ENCODE data around the gene ARHGAP11A. TPM values are rescaled to one million over a fixed set of nuclear protein-coding genes. Genes with fewer than 3 reads are reported as not detected.

The ARHGAP11A gene
- total and polyA plus RNA-seq, 2 of the 13 experiments (the other 11 are each of a cell fraction or from before 2014, with no cell fraction given) = 5.1 to 46.3 TPM

- DNase-seq (ENCODE audit: low spot score) (no peak), FAIRE-seq (no peak), ATAC-seq (no peak)
- no peak overlapping the region for H3K27ac ChIP-seq (ENCODE audit: extremely low read length, insufficient read depth, low read length)
- H3K9ac ChIP-seq (ENCODE audit: insufficient read depth, low read depth, low read length) = no peak overlapping the region
- H2AFZ ChIP-seq (ENCODE audit: low read length) = no peak overlapping the region
- H3K79me2 ChIP-seq (ENCODE audit: insufficient read depth, low read length) = no peaks in the 10 kb centered on the region
- no peak overlapping the region for H3K4me3 ChIP-seq (replicated peaks in 1 of 3; ENCODE audit: insufficient read depth in 1 of 3, low read depth in 2 of 3, low read length in 3 of 3)
- ChIA-PET CTCF (ENCODE audit: low intra/inter-chr PET ratio, low total read pairs) (no interaction called here), POLR2A (interaction anchor here (0.8 kb wide), 1 partner anchor 10 kb away, joined by 5 read pairs; no protein-coding TSS in a partner anchor)
- no TSS peak for BruUV-seq (replicated peaks)
- in situ Hi-C loops (cut with HindIII; ENCODE audit: extremely low pct_ligation_motif_present, low pct_unique_long_range_greater_than_20kb) (no loop called here), intact Hi-C loops (cut with micrococcal nuclease; ENCODE audit: unreplicated experiment) (loop anchor here (5.0 kb wide), 1 partner anchor 38 kb away; the partner anchor contains the start of gene GREM1)
- H3K27me3 ChIP-seq (ENCODE audit: control insufficient read depth in 1 of 2, insufficient read depth in 2 of 2, low read length in 2 of 2) = no peaks in the 10 kb centered on the region
- H3K4me1 ChIP-seq (ENCODE audit: insufficient read depth, low read length) = peaks cover 45% of the 10 kb centered on the region
- H3K9me3 ChIP-seq (ENCODE audit: low read length) = no peaks in the 10 kb centered on the region
- no peaks in the 10 kb centered on the region for H4K20me1 ChIP-seq (ENCODE audit: insufficient read depth, low read length)
- H3K4me2 ChIP-seq (ENCODE audit: low read depth, low read length) = no peak overlapping the region
- WGBS (ENCODE audit: low lambda C conversion rate) = 95% methylated on average over 4 of the region's 4 CpGs
- TF ChIP-seq CCAR2 (optimal IDR thresholded peaks at IDR 0.05; ENCODE audit: low read depth, low read length) (no peak), DNMT3B (CRISPR knock-in tag; conservative IDR thresholded peaks at IDR 0.05) (no peak), TBL1XR1 (IDR thresholded peaks at IDR 0.05; ENCODE audit: borderline replicate concordance, low read length, partially characterized antibody) (no peak), MED8 (CRISPR knock-in tag; IDR thresholded peaks at IDR 0.05; ENCODE audit: insufficient replicate concordance) (no peak), FOXA1 (IDR thresholded peaks at IDR 0.05) (no peak), FOXA1 (CRISPR knock-in tag; IDR thresholded peaks at IDR 0.05) (no peak), NCOA1 (CRISPR knock-in tag; IDR thresholded peaks at IDR 0.05) (no peak), ZSCAN12 (CRISPR knock-in tag; IDR thresholded peaks at IDR 0.05) (no peak), CENPX (CRISPR knock-in tag; IDR thresholded peaks at IDR 0.05) (no peak)
- TF ChIP-seq, protein P1, sequence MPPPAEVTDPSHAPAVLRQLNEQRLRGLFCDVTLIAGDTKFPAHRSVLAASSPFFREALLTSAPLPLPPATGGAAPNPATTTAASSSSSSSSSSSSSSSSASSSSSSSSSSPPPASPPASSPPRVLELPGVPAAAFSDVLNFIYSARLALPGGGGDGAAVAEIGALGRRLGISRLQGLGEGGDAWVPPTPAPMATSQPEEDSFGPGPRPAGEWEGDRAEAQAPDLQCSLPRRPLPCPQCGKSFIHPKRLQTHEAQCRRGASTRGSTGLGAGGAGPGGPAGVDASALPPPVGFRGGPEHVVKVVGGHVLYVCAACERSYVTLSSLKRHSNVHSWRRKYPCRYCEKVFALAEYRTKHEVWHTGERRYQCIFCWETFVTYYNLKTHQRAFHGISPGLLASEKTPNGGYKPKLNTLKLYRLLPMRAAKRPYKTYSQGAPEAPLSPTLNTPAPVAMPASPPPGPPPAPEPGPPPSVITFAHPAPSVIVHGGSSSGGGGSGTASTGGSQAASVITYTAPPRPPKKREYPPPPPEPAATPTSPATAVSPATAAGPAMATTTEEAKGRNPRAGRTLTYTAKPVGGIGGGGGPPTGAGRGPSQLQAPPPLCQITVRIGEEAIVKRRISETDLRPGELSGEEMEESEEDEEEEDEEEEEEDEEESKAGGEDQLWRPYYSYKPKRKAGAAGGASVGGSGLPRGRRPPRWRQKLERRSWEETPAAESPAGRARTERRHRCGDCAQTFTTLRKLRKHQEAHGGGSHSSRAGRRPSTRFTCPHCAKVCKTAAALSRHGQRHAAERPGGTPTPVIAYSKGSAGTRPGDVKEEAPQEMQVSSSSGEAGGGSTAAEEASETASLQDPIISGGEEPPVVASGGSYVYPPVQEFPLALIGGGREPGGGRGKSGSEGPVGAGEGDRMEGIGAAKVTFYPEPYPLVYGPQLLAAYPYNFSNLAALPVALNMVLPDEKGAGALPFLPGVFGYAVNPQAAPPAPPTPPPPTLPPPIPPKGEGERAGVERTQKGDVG (CRISPR knock-in tag; IDR thresholded peaks at IDR 0.05; ENCODE audit: borderline replicate concordance) = no peak
- no peaks in the 10 kb centered on the region for H3K36me3 ChIP-seq (replicated peaks in 1 of 2; ENCODE audit: control insufficient read depth in 1 of 2, insufficient read depth in 2 of 2, low read length in 2 of 2)
Observed at GRCh38 chr15:32679298-32679690, 64.0 kb downstream of the ARHGAP11A start.

All from HepG2 (cell line).